Astrocyte (in vitro differentiated cells and primary cell): ENCODE results near the gene SNX3. TPM values are rescaled to one million over a fixed set of nuclear protein-coding genes. Genes with fewer than 3 reads are reported as not detected.

Experiments used
- DNase-seq: peaks from one replicate; pipeline ENCODE4 v3.0.0-alpha.2; 2010; ENCODE audit warnings: low read depth
- FAIRE-seq: peaks from 2 replicates; lab custom pipeline; 2011; peaks lifted over from hg19 to GRCh38; lab: Jason Lieb, UNC
- H2AFZ ChIP-seq: 2 replicates; pipeline ENCODE4 v1.6.0; 2012; ENCODE audit warnings: low read depth, low read length, inconsistent platforms
- H3K27ac ChIP-seq: 2 replicates; pipeline ENCODE4 v1.5.1; 2011; ENCODE audit warnings: low read depth, low read length, inconsistent platforms
- H3K27me3 ChIP-seq: 2 replicates; pipeline ENCODE4 v1.6.0; 2011; ENCODE audit warnings: low read length, inconsistent platforms; ENCODE audit not compliant: insufficient read depth
- H3K36me3 ChIP-seq: 2 replicates; pipeline ENCODE4 v1.5.1; 2011; ENCODE audit warnings: low read length, inconsistent platforms; ENCODE audit not compliant: insufficient read depth
- H3K4me1 ChIP-seq: 2 replicates; pipeline ENCODE4 v1.5.1; 2011; ENCODE audit warnings: low read length, inconsistent platforms; ENCODE audit not compliant: insufficient read depth
- H3K4me2 ChIP-seq: 2 replicates; pipeline ENCODE4 v1.6.0; 2012; ENCODE audit warnings: low read length, inconsistent platforms
- H3K4me3 ChIP-seq: 2 replicates; pipeline ENCODE4 v1.5.1; 2011; ENCODE audit warnings: low read depth, mild to moderate bottlenecking, low read length, inconsistent platforms; ENCODE audit not compliant: insufficient read depth
- H3K79me2 ChIP-seq: 2 replicates; pipeline ENCODE4 v1.6.0; 2012; ENCODE audit warnings: mild to moderate bottlenecking, low read length, inconsistent platforms; ENCODE audit not compliant: insufficient read depth
- H3K9ac ChIP-seq: 2 replicates; pipeline ENCODE4 v1.6.0; 2012; ENCODE audit warnings: mild to moderate bottlenecking, low read length, inconsistent platforms
- H3K9me3 ChIP-seq: 2 replicates; pipeline ENCODE4 v1.5.1; 2012; ENCODE audit warnings: low read depth, mild to moderate bottlenecking, low read length, inconsistent platforms; ENCODE audit not compliant: insufficient read depth
- H4K20me1 ChIP-seq: 2 replicates; pipeline ENCODE4 v1.6.0; 2012; ENCODE audit warnings: low read length, inconsistent platforms; ENCODE audit not compliant: insufficient read depth
- H3K27ac Mint-ChIP-seq: one replicate; pipeline ENCODE4 v1.8.0; 2021; ENCODE audit warnings: mild to moderate bottlenecking, mixed read lengths; ENCODE audit not compliant: unreplicated experiment
- H3K27me3 Mint-ChIP-seq: one replicate; pipeline ENCODE4 v1.8.0; 2021; ENCODE audit warnings: low read depth, mixed read lengths; ENCODE audit not compliant: unreplicated experiment
- H3K36me3 Mint-ChIP-seq: one replicate; pipeline ENCODE4 v1.8.0; 2021; ENCODE audit warnings: low read depth, mixed read lengths; ENCODE audit not compliant: unreplicated experiment
- H3K4me1 Mint-ChIP-seq: one replicate; pipeline ENCODE4 v1.8.0; 2021; ENCODE audit warnings: low read depth, mixed read lengths; ENCODE audit not compliant: unreplicated experiment
- H3K4me3 Mint-ChIP-seq: one replicate; pipeline ENCODE4 v1.8.0; 2021; ENCODE audit warnings: mild to moderate bottlenecking, moderate library complexity, mixed read lengths; ENCODE audit not compliant: unreplicated experiment
- H3K9me3 Mint-ChIP-seq: one replicate; pipeline ENCODE4 v1.8.0; 2021; ENCODE audit warnings: mild to moderate bottlenecking, mixed read lengths; ENCODE audit not compliant: unreplicated experiment
- CTCF ChIP-seq: IDR thresholded peaks from 2 replicates; pipeline ENCODE4 v1.5.1; 2011; ENCODE audit warnings: low read depth, mild to moderate bottlenecking, inconsistent platforms, low read length, moderate library complexity; ENCODE audit not compliant: insufficient read depth
- EZH2 ChIP-seq: IDR thresholded peaks from 2 replicates; pipeline ENCODE4 v1.6.1; 2012; ENCODE audit warnings: mild to moderate bottlenecking, low read length, inconsistent platforms; ENCODE audit not compliant: insufficient read depth
- total RNA-seq: library from RNA; stranded (reverse); gene quantifications from 2 replicates; pipeline ENCODE4 v1.2.1, GENCODE V29; 2021

SNX3 gene
- total RNA-seq, 1 donor from 2014 or later, result 165 TPM

- H3K27me3 Mint-ChIP-seq, result no peaks in the 10 kb centered on the region
- Histone ChIP-seq H3K9me3 (no peaks in the 10 kb centered on the region), H2AFZ (no peak overlapping the region), H3K4me2 (no peak overlapping the region), H3K36me3 (no peaks in the 10 kb centered on the region), H3K27me3 (no peaks in the 10 kb centered on the region), H3K79me2 (peaks cover 76% of the 10 kb centered on the region), H3K4me1 (no peaks in the 10 kb centered on the region), H3K4me3 (no peak overlapping the region), H3K9ac (no peak overlapping the region), H3K27ac (no peak overlapping the region), H4K20me1 (peaks cover 56% of the 10 kb centered on the region)
- no peak overlapping the region for H3K4me3 Mint-ChIP-seq
- DNase-seq (no peak), FAIRE-seq (no peak)
- no peaks in the 10 kb centered on the region for H3K36me3 Mint-ChIP-seq
- no peak for TF ChIP-seq EZH2
- no peak for TF ChIP-seq CTCF
- no peaks in the 10 kb centered on the region for H3K4me1 Mint-ChIP-seq
- no peak overlapping the region for H3K27ac Mint-ChIP-seq
- H3K9me3 Mint-ChIP-seq, result no peaks in the 10 kb centered on the region
Observed at GRCh38 chr6:108228416-108228815, 32.4 kb downstream of the SNX3 start.

GRCh38 chr6:108227290-108227689, 33.5 kb downstream of the SNX3 start:
- H3K4me1 Mint-ChIP-seq, result peaks cover 6% of the 10 kb centered on the region
- DNase-seq (no peak), FAIRE-seq (no peak)
- no peaks in the 10 kb centered on the region for H3K4me1 ChIP-seq
- H3K36me3 Mint-ChIP-seq, result peaks cover under 1% of the 10 kb centered on the region
- no peak overlapping the region for H3K27ac ChIP-seq
- no peaks in the 10 kb centered on the region for H3K27me3 Mint-ChIP-seq
- no peak overlapping the region for H3K4me2 ChIP-seq
- no peak overlapping the region for H3K27ac Mint-ChIP-seq
- TF ChIP-seq CTCF, result no peak
- no peak for TF ChIP-seq EZH2
- no peak overlapping the region for H3K4me3 Mint-ChIP-seq
- H3K27me3 ChIP-seq, result no peaks in the 10 kb centered on the region
- peaks cover 66% of the 10 kb centered on the region for H3K79me2 ChIP-seq
- H3K9me3 ChIP-seq, result no peaks in the 10 kb centered on the region
- no peaks in the 10 kb centered on the region for H3K9me3 Mint-ChIP-seq
- H3K36me3 ChIP-seq, result no peaks in the 10 kb centered on the region
- H4K20me1 ChIP-seq, result peaks cover 46% of the 10 kb centered on the region
- no peak overlapping the region for H3K9ac ChIP-seq
- no peak overlapping the region for H3K4me3 ChIP-seq
- no peak overlapping the region for H2AFZ ChIP-seq

GRCh38 chr6:108222504-108222903, 38.3 kb downstream of the SNX3 start:
- no peak overlapping the region for H3K9ac ChIP-seq
- no peaks in the 10 kb centered on the region for H3K27me3 ChIP-seq
- Mint-ChIP-seq H3K27ac (peak overlapping the region; percentile 79), H3K4me3 (no peak overlapping the region), H3K36me3 (peaks cover 9% of the 10 kb centered on the region), H3K27me3 (no peaks in the 10 kb centered on the region), H3K4me1 (peaks cover 10% of the 10 kb centered on the region), H3K9me3 (no peaks in the 10 kb centered on the region)
- peaks cover 29% of the 10 kb centered on the region for H3K79me2 ChIP-seq
- FAIRE-seq (no peak), DNase-seq (peak; percentile 18)
- H3K4me3 ChIP-seq, result no peak overlapping the region
- no peak for TF ChIP-seq EZH2
- TF ChIP-seq CTCF, result no peak
- no peak overlapping the region for H3K4me2 ChIP-seq
- no peaks in the 10 kb centered on the region for H3K9me3 ChIP-seq
- H3K27ac ChIP-seq, result no peak overlapping the region
- peaks cover 2% of the 10 kb centered on the region for H3K36me3 ChIP-seq
- no peak overlapping the region for H2AFZ ChIP-seq
- H4K20me1 ChIP-seq, result peaks cover 22% of the 10 kb centered on the region
- H3K4me1 ChIP-seq, result no peaks in the 10 kb centered on the region
